Fibroblast of gingiva (primary cell): ENCODE measurements around the gene CREB1.
"Not testable (repeated sequence)": the region's sequence is repeated elsewhere in the genome, so short reads cannot be mapped to it uniquely, and the experiment has no call there.

Experiments
- DNase-seq: peaks from one replicate; pipeline ENCODE4 v3.0.0-alpha.2; 2011; ENCODE audit warnings: low read depth

CREB1 gene

GRCh38 chr2:207617011-207617671 lies 87.4 kb downstream of the CREB1 start:
- DNase-seq, result peak; percentile 75

- no peak for DNase-seq
Measured at GRCh38 chr2:207619764-207620203, 90.0 kb downstream of the CREB1 start.

- DNase-seq, result no peak
Measured at GRCh38 chr2:207621501-207622039, 91.8 kb downstream of the CREB1 start.

- peak; percentile 62 for DNase-seq
Measured at GRCh38 chr2:207624185-207625013, 94.6 kb downstream of the CREB1 start.

GRCh38 chr2:207625014-207625907 lies 95.5 kb downstream of the CREB1 start, which contains the start of gene METTL21A:
Gene METTL21A, minus strand, starts transcription at chr2:207625394. Its CDS starts 1,019 bp downstream, at chr2:207624375.
- DNase-seq, result peak; percentile 87

- no peak for DNase-seq
Measured at GRCh38 chr2:207629553-207629952, 99.8 kb downstream of the CREB1 start.

GRCh38 chr2:207630491-207630890 lies 100.7 kb downstream of the CREB1 start:
- no peak for DNase-seq

- DNase-seq, result peak; percentile 64
Measured at GRCh38 chr2:207632575-207633493, 103.1 kb downstream of the CREB1 start.

- DNase-seq, result no peak
Measured at GRCh38 chr2:207633686-207634085, 103.9 kb downstream of the CREB1 start.

- DNase-seq, result no peak
Measured at GRCh38 chr2:207635468-207636200, 105.9 kb downstream of the CREB1 start.

- not testable (repeated sequence) for DNase-seq
Measured at GRCh38 chr2:207639288-207639687, 109.5 kb downstream of the CREB1 start.

- no peak for DNase-seq
Measured at GRCh38 chr2:207640160-207640559, 110.4 kb downstream of the CREB1 start.

GRCh38 chr2:207640661-207641060 lies 110.9 kb downstream of the CREB1 start:
- peak; percentile 55 for DNase-seq

GRCh38 chr2:207643892-207644291 lies 114.1 kb downstream of the CREB1 start:
- DNase-seq, result no peak

- DNase-seq, result not testable (repeated sequence)
Measured at GRCh38 chr2:207646582-207646981, 116.8 kb downstream of the CREB1 start.
